ENCODE data around the gene TMOD1. TPM values are rescaled to one million over a fixed set of nuclear protein-coding genes. Genes with fewer than 3 reads are reported as not detected.

The TMOD1 gene
- total and polyA plus RNA-seq, 10 of the 15 experiments (the other 5 are each of a cell fraction or from before 2014, with no cell fraction given) = 4.0 to 44.1 (median 15.4) TPM

- TF ChIP-seq POU2F2 (IDR thresholded peaks at IDR 0.05; ENCODE audit: borderline replicate concordance, low read depth, low read length) = no peak
- TF ChIP-seq CTCF (IDR thresholded peaks at IDR 0.05 in 2 of 3, conservative IDR thresholded peaks at IDR 0.05 in 1 of 3; ENCODE audit: control insufficient read depth in 2 of 3, extremely low read depth in 1 of 3, insufficient read depth in 1 of 3, low read depth in 3 of 3, low read length in 3 of 3) = no peak
- TF ChIP-seq ZBTB33 (IDR thresholded peaks at IDR 0.05) = no peak
Measured at GRCh38 chr9:97534961-97535594, 33.6 kb downstream of the TMOD1 start (continued).

- POLR2A ChIA-PET = no interaction called here
- no TSS peak for BruUV-seq (replicated peaks)
- ATAC-seq = no peak
- Histone ChIP-seq H3K9me3 (replicated peaks; ENCODE audit: control insufficient read depth, insufficient read depth, low read length) (peaks cover 1% of the 10 kb centered on the region; the same call in 1 of the 3 replicates), H3K27ac (ENCODE audit: control insufficient read depth, insufficient read depth) (no peak overlapping the region), H3K9ac (ENCODE audit: control insufficient read depth, insufficient read depth, low read length) (no peak overlapping the region), H3K27me3 (replicated peaks in 1 of 2; ENCODE audit: control insufficient read depth in 2 of 2, insufficient read depth in 2 of 2, low read length in 1 of 2) (no peaks in the 10 kb centered on the region), H2AFZ (ENCODE audit: control insufficient read depth, low read depth, low read length) (no peak overlapping the region), H3K79me2 (ENCODE audit: control insufficient read depth, insufficient read depth, low read length) (no peaks in the 10 kb centered on the region), H4K20me1 (ENCODE audit: control insufficient read depth, insufficient read depth) (no peaks in the 10 kb centered on the region), H3K4me2 (ENCODE audit: control insufficient read depth, insufficient read depth) (no peak overlapping the region), H3K36me3 (ENCODE audit: control insufficient read depth in 2 of 2, insufficient read depth in 2 of 2, low read length in 1 of 2) (peaks cover 5 to 6% of the 10 kb centered on the region in 2 experiments; a peak in 3 of 4 replicates), H3K4me1 (ENCODE audit: control insufficient read depth, insufficient read depth, low read length) (no peaks in the 10 kb centered on the region), H3K4me3 (no peak overlapping the region)
- SMC1A ChIA-PET (ENCODE audit: uncharacterized antibody, unreplicated experiment) = interaction anchor here (0.6 kb wide), 1 partner anchor 25 kb away, joined by 3 read pairs; no protein-coding TSS in a partner anchor
- no peak for FAIRE-seq
- no peak for DNase-seq (ENCODE audit: low read depth, low spot score)
- intact Hi-C loops (cut with micrococcal nuclease; ENCODE audit: unreplicated experiment) (no loop called here), in situ Hi-C loops (cut with MboI) (no loop called here)
- 89% methylated on average over 5 of the region's 5 CpGs for WGBS (ENCODE audit: insufficient coverage, insufficient replicate concordance, low lambda C conversion rate, missing lambda C conversion rate)
- RAD21 ChIA-PET (ENCODE audit: unreplicated experiment) = no interaction called here
- no peak for TF ChIP-seq HCFC1 (IDR thresholded peaks at IDR 0.05; ENCODE audit: low read length)
- no peak for TF ChIP-seq MYC (IDR thresholded peaks at IDR 0.05; ENCODE audit: insufficient read depth, insufficient read length, insufficient replicate concordance, low read length, severe bottlenecking)
- no peak for TF ChIP-seq ZBTB33 (IDR thresholded peaks at IDR 0.05)
- no peak for TF ChIP-seq SP1 (IDR thresholded peaks at IDR 0.05; ENCODE audit: low read depth, low read length)
- TF ChIP-seq JUNB (IDR thresholded peaks at IDR 0.05) = no peak
- CTCF ChIA-PET = interaction anchor here (1.0 to 2.4 kb wide), 3 partner anchors 34 to 67 kb away, joined by 3 to 5 read pairs (median 3); partner anchors contain the start of gene TMOD1
Measured at GRCh38 chr9:97535771-97536170, 34.3 kb downstream of the TMOD1 start.
